K562 (cell line): ENCODE results near the gene WDR18. TPM values are rescaled to one million over a fixed set of nuclear protein-coding genes. Genes with fewer than 3 reads are reported as not detected.

Source experiments
- ATF1 ChIP-seq, 2 experiments: fragments of 450-650 bp in 1 of 2; IDR thresholded peaks; 2 replicates each; pipeline ENCODE4 v1.6.1; 2016; ENCODE audit warnings: missing compliant biosample characterization in 1 of 2, missing genetic modification characterization in 1 of 2
- CHD1 ChIP-seq: fragments of 200-600 bp; sonication (generic); IDR thresholded peaks from one replicate; pipeline ENCODE4 v1.6.1; 2012; ENCODE audit warnings: mild to moderate bottlenecking, moderate library complexity, low read length, inconsistent platforms
- COPS2 ChIP-seq: fragments of 450-650 bp; conservative IDR thresholded peaks from 2 replicates; pipeline ENCODE4 v1.6.1; 2016; ENCODE audit warnings: mild to moderate bottlenecking, moderate library complexity
- DNMT1 ChIP-seq: fragments of 450-650 bp; IDR thresholded peaks from 2 replicates; pipeline ENCODE4 v1.6.1; 2016; ENCODE audit warnings: antibody characterized with exemption, mild to moderate bottlenecking
- FOXA1 ChIP-seq: fragments of 450-650 bp; IDR thresholded peaks from 2 replicates; pipeline ENCODE4 v1.6.1; 2016; ENCODE audit warnings: mild to moderate bottlenecking, borderline replicate concordance
- FOXJ2 ChIP-seq: fragments of 200-800 bp; sonication (Bioruptor generic); IDR thresholded peaks from 2 replicates; pipeline ENCODE4 v1.6.1; 2016; ENCODE audit warnings: missing genetic modification characterization, missing compliant biosample characterization
- JUND ChIP-seq, 2 experiments: IDR thresholded peaks; 2 replicates in 1 of 2; 3 replicates in 1 of 2; pipeline ENCODE4 v1.6.1; 2011; ENCODE audit warnings: borderline replicate concordance in 2 of 2, low read depth in 2 of 2, low read length in 2 of 2, improper control_type of control experiment in 1 of 2, missing biosample characterization in 1 of 2, missing genetic modification characterization in 1 of 2, missing genetic modification reagents in 1 of 2
- MIER1 ChIP-seq: fragments of 450-650 bp; IDR thresholded peaks from 2 replicates; pipeline ENCODE4 v1.6.1; 2016; ENCODE audit warnings: antibody characterized with exemption, mild to moderate bottlenecking, low read depth
- MTA3 ChIP-seq: fragments of 450-650 bp; formaldehyde crosslinking; IDR thresholded peaks from 2 replicates; pipeline ENCODE4 v1.6.1; 2017; ENCODE audit warnings: mild to moderate bottlenecking, borderline replicate concordance
- NCOA1 ChIP-seq: fragments of 450-650 bp; IDR thresholded peaks from 2 replicates; pipeline ENCODE4 v1.6.1; 2016; ENCODE audit warnings: low read depth
- SAP30 ChIP-seq: fragments of 200-600 bp; sonication (generic); IDR thresholded peaks from 2 replicates; pipeline ENCODE4 v1.6.1; 2012; ENCODE audit warnings: borderline replicate concordance, low read depth, mild to moderate bottlenecking, moderate library complexity, low read length, control low read depth, inconsistent platforms; ENCODE audit not compliant: insufficient read depth, poor library complexity, severe bottlenecking
- TAL1 ChIP-seq: fragments of 450-650 bp; IDR thresholded peaks from 2 replicates; pipeline ENCODE4 v1.6.1; 2016; ENCODE audit warnings: mild to moderate bottlenecking
- TCFL5 ChIP-seq: fragments of 250-450 bp; sonication (Bioruptor Pico); conservative IDR thresholded peaks from 2 replicates; pipeline ENCODE4 v1.6.1; 2021; ENCODE audit warnings: mild to moderate bottlenecking, moderate library complexity, matching md5 sums
- ZNF408 ChIP-seq: fragments of 250-450 bp; sonication (Bioruptor Pico); IDR thresholded peaks from 2 replicates; pipeline ENCODE4 v1.4.0; 2020; ENCODE audit warnings: low read depth, mild to moderate bottlenecking, moderate library complexity
- polyA plus RNA-seq, 8 experiments: library from polyadenylated mRNA; depleted of rRNA in 4 of 8; stranded (reverse) in 5 of 8; unstranded in 3 of 8; fragments of >200 nt; fragmentation: Nextera tagmentation in 2 of 8; fragmentation: Illumina TruSeq in 1 of 8; extraction: Ambion mirVana in 2 of 8; extraction: Trizol in 1 of 8; gene quantifications; 2 replicates each; pipeline versions ENCODE4 v1.2.1 to v1.2.3, GENCODE V29; 2011 to 2014; ENCODE audit warnings: inconsistent platforms in 1 of 8, missing spikeins in 1 of 8
- total RNA-seq, 7 experiments: library from RNA; depleted of rRNA in 6 of 7; stranded (reverse); fragments of >200 nt in 6 of 7; fragmentation: Illumina TruSeq in 2 of 7; extraction: Trizol in 2 of 7; gene quantifications; 2 replicates each; pipeline versions ENCODE4 v1.2.1 to v1.2.3, GENCODE V29; 2011 to 2021; ENCODE audit warnings: low replicate concordance in 1 of 7
- TF ChIP-seq, protein P1 (sequence below): fragments of 450-650 bp; formaldehyde crosslinking; IDR thresholded peaks from 2 replicates; pipeline ENCODE4 v1.4.0; 2020; ENCODE audit warnings: mild to moderate bottlenecking, moderate library complexity
- TF ChIP-seq, protein P2 (sequence below): sonication (generic); formaldehyde crosslinking; IDR thresholded peaks from 2 replicates; pipeline ENCODE4 v1.8.0; 2022; ENCODE audit warnings: mild to moderate bottlenecking, missing genetic modification reagents
- TF ChIP-seq, protein P3 (sequence below): sonication (generic); formaldehyde crosslinking; IDR thresholded peaks from 2 replicates; pipeline ENCODE4 v1.8.0; 2022; ENCODE audit warnings: missing genetic modification reagents, mild to moderate bottlenecking, moderate library complexity, borderline replicate concordance
- TF ChIP-seq, protein P4 (sequence below): fragments of 450-650 bp; formaldehyde crosslinking; IDR thresholded peaks from 2 replicates; pipeline ENCODE4 v1.4.0; 2020; ENCODE audit warnings: mild to moderate bottlenecking, moderate library complexity
- TF ChIP-seq, protein P5 (sequence below): fragments of 450-650 bp; IDR thresholded peaks from 2 replicates; pipeline ENCODE4 v1.6.1; 2016; ENCODE audit warnings: antibody characterized with exemption

The WDR18 gene
- total and polyA plus RNA-seq, 9 of the 15 experiments (the other 6 are each of a cell fraction or from before 2014, with no cell fraction given): 0.65 to 181 (median 30.1) TPM

DNA sequence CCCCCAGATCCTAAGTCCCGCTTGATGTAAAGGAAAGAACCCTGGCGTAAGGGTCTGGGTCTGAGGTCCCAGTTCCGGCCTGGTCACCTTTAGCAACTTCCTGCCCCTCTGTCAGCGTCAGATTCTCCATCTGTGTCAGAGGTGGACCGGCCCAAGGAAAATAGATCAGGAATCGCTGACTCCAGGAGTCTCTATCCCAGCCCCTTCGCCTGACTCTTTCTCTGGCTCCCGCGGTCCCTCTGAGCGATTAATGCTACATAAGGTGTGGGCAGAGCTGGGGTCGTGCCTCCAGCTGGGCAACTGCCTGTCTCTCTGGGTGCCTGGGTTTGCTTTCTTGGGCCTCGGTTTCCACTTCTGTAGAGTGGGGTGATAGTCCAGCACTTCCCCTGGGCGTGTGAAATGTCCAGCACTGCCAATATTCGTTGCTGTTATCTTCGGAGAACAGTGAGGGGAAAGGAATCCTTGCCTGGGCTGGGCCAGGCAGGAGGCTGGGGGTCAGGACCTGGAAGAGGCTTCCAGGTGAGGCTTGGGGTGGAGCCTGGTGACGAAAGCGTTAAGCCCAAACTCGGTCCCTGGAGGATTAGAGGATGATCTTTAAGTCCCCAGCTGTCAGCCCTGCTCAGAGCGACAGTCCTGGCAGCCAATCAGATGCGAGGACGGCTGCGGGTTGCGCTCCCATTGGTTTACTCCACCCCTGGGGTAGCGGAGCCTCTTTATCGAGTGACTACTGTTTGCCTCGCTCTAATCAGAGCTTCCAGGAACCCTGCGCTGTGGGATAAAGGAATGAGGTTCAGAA is 56.5 kb downstream of the WDR18 start (continued):
- TF ChIP-seq, protein P1, sequence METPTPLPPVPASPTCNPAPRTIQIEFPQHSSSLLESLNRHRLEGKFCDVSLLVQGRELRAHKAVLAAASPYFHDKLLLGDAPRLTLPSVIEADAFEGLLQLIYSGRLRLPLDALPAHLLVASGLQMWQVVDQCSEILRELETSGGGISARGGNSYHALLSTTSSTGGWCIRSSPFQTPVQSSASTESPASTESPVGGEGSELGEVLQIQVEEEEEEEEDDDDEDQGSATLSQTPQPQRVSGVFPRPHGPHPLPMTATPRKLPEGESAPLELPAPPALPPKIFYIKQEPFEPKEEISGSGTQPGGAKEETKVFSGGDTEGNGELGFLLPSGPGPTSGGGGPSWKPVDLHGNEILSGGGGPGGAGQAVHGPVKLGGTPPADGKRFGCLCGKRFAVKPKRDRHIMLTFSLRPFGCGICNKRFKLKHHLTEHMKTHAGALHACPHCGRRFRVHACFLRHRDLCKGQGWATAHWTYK: 0 out of 2 replicates have a peak, but pooled peaks have one; percentile 12
- TF ChIP-seq MTA3: 0 out of 2 replicates have a peak, but pooled peaks have one; percentile 76
- TF ChIP-seq DNMT1: no peak
- TF ChIP-seq, protein P2, sequence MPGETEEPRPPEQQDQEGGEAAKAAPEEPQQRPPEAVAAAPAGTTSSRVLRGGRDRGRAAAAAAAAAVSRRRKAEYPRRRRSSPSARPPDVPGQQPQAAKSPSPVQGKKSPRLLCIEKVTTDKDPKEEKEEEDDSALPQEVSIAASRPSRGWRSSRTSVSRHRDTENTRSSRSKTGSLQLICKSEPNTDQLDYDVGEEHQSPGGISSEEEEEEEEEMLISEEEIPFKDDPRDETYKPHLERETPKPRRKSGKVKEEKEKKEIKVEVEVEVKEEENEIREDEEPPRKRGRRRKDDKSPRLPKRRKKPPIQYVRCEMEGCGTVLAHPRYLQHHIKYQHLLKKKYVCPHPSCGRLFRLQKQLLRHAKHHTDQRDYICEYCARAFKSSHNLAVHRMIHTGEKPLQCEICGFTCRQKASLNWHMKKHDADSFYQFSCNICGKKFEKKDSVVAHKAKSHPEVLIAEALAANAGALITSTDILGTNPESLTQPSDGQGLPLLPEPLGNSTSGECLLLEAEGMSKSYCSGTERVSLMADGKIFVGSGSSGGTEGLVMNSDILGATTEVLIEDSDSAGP (CRISPR knock-in tag): no peak
- no peak for TF ChIP-seq TCFL5 (CRISPR knock-in tag)
- TF ChIP-seq FOXJ2: no peak
- peak; percentile 38; the same call in 1 of the 2 replicates for TF ChIP-seq MIER1
- TF ChIP-seq ZNF408 (CRISPR knock-in tag): no peak
- TF ChIP-seq JUND (IDR thresholded peaks at IDR 0.05; ENCODE audit: borderline replicate concordance, low read depth, low read length): peak; percentile 50
- peak; percentile 62; the same call in 2 of the 3 replicates for TF ChIP-seq JUND (tag; IDR thresholded peaks at IDR 0.05; ENCODE audit: borderline replicate concordance, low read depth, low read length)
- peak; percentile 48; the same call in 1 of the 2 replicates for TF ChIP-seq NCOA1
- TF ChIP-seq, protein P3, sequence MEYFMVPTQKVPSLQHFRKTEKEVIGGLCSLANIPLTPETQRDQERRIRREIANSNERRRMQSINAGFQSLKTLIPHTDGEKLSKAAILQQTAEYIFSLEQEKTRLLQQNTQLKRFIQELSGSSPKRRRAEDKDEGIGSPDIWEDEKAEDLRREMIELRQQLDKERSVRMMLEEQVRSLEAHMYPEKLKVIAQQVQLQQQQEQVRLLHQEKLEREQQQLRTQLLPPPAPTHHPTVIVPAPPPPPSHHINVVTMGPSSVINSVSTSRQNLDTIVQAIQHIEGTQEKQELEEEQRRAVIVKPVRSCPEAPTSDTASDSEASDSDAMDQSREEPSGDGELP (CRISPR knock-in tag): peak; percentile 99
- no peak for TF ChIP-seq FOXA1
- TF ChIP-seq, protein P4, sequence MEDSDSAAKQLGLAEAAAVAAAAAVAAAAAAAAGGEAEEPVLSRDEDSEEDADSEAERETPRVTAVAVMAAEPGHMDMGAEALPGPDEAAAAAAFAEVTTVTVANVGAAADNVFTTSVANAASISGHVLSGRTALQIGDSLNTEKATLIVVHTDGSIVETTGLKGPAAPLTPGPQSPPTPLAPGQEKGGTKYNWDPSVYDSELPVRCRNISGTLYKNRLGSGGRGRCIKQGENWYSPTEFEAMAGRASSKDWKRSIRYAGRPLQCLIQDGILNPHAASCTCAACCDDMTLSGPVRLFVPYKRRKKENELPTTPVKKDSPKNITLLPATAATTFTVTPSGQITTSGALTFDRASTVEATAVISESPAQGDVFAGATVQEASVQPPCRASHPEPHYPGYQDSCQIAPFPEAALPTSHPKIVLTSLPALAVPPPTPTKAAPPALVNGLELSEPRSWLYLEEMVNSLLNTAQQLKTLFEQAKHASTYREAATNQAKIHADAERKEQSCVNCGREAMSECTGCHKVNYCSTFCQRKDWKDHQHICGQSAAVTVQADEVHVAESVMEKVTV (CRISPR knock-in tag): no peak
- no peak for TF ChIP-seq COPS2
- TF ChIP-seq TAL1: peak; percentile 71
- TF ChIP-seq, protein P5, sequence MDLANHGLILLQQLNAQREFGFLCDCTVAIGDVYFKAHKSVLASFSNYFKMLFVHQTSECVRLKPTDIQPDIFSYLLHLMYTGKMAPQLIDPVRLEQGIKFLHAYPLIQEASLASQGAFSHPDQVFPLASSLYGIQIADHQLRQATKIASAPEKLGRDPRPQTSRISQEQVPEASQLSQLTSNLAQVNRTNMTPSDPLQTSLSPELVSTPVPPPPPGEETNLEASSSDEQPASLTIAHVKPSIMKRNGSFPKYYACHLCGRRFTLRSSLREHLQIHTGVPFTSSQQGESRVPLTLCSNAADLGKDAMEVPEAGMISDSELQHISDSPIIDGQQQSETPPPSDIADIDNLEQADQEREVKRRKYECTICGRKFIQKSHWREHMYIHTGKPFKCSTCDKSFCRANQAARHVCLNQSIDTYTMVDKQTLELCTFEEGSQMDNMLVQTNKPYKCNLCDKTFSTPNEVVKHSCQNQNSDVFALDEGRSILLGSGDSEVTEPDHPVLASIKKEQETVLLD: peak; percentile 57; the same call in 1 of the 2 replicates
- TF ChIP-seq ATF1 (CRISPR knock-in tag; IDR thresholded peaks at IDR 0.05): no peak
- TF ChIP-seq ATF1 (tag; IDR thresholded peaks at IDR 0.05): peak; percentile 89
- peak; percentile 36 for TF ChIP-seq CHD1
- peak; percentile 16 for TF ChIP-seq SAP30
